BE2C (cell line): ENCODE data around the gene CHRNE.
"Not testable (repeated sequence)": the region's sequence is repeated elsewhere in the genome, so short reads cannot be mapped to it uniquely, and the experiment has no call there.

Source experiments
- DNase-seq: peaks from one replicate; pipeline ENCODE4 v3.0.0-alpha.2; 2020
- H3K27me3 ChIP-seq: fragments of 250-450 bp; sonication (Bioruptor Pico); 2 replicates; pipeline ENCODE4 v1.5.1; 2020; ENCODE audit warnings: mild to moderate bottlenecking
- H3K36me3 ChIP-seq: fragments of 250-450 bp; sonication (Bioruptor Pico); 2 replicates; pipeline ENCODE4 v1.5.1; 2020; ENCODE audit warnings: mild to moderate bottlenecking
- H3K4me1 ChIP-seq: fragments of 250-450 bp; sonication (Bioruptor Pico); 2 replicates; pipeline ENCODE4 v1.5.1; 2020
- H3K4me3 ChIP-seq: 2 replicates; pipeline ENCODE4 v1.5.1; 2011; ENCODE audit warnings: low read depth, low read length
- H3K9me3 ChIP-seq: fragments of 250-450 bp; sonication (Bioruptor Pico); 2 replicates; pipeline ENCODE4 v1.5.1; 2020
- TF ChIP-seq, protein P1 (sequence below): IDR thresholded peaks from 2 replicates; pipeline ENCODE4 v1.5.1; 2012; ENCODE audit warnings: mild to moderate bottlenecking, low read depth, low read length

Gene CHRNE

DNA sequence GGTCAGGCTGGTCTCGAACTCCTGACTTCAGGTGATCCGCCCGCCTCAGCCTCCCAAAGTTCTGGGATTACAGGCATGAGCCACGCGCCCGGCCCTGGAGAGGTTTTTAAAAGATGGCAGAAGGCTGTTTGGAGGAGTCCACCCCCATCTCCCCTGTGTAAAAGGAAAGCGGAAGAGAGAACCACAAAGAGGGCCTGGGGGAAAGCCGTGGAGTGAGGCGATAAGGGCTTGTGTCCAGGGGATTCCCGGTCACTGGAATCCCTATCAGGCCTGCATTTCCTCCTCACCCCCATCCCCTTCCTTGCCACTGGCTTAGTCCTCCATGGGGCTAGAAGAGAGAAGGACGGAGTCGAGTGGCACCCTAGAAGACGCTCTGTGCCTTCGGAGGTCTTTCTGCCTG is 29.1 kb upstream of the CHRNE start, which contains the start of gene GP1BA:
TSS of gene GP1BA (plus strand) at position 315 of the 400 bp plus-strand sequence. CDS start 328 bp downstream, outside the sequence.
- Histone ChIP-seq H3K27me3 (no peaks in the 10 kb centered on the region), H3K4me3 (no peak within 1 kb of the TSS), H3K9me3 (no peaks in the 10 kb centered on the region), H3K4me1 (no peaks in the 10 kb centered on the region), H3K36me3 (no peaks in the 10 kb centered on the region)
- DNase-seq = no peak
- TF ChIP-seq, protein P1, sequence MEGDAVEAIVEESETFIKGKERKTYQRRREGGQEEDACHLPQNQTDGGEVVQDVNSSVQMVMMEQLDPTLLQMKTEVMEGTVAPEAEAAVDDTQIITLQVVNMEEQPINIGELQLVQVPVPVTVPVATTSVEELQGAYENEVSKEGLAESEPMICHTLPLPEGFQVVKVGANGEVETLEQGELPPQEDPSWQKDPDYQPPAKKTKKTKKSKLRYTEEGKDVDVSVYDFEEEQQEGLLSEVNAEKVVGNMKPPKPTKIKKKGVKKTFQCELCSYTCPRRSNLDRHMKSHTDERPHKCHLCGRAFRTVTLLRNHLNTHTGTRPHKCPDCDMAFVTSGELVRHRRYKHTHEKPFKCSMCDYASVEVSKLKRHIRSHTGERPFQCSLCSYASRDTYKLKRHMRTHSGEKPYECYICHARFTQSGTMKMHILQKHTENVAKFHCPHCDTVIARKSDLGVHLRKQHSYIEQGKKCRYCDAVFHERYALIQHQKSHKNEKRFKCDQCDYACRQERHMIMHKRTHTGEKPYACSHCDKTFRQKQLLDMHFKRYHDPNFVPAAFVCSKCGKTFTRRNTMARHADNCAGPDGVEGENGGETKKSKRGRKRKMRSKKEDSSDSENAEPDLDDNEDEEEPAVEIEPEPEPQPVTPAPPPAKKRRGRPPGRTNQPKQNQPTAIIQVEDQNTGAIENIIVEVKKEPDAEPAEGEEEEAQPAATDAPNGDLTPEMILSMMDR = no peak

DNA sequence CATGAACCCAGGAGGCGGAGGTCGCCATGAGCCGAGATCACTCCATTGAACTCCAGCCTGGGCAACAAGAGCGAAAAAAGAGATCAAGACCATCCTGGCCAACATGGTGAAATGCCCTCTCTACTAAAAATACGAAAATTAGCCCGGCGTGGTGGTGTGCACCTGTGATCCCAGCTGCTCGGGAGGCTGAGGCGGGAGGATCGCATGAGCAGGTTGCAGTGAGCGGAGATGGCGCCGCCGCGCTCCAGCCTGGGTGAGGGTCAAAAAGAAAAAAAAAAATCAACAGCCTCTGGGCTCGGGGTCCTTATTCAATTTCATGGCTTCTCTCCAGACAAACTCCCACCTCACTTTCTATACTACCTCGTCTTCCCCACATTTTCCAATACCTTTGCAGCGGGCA is 26.0 kb upstream of the CHRNE start:
- H3K4me3 ChIP-seq = no peak overlapping the region
- H3K9me3 ChIP-seq = no peaks in the 10 kb centered on the region
- H3K27me3 ChIP-seq = no peaks in the 10 kb centered on the region
- TF ChIP-seq, protein P1 = no peak
- H3K4me1 ChIP-seq = no peaks in the 10 kb centered on the region
- DNase-seq = no peak
- no peaks in the 10 kb centered on the region for H3K36me3 ChIP-seq

DNA sequence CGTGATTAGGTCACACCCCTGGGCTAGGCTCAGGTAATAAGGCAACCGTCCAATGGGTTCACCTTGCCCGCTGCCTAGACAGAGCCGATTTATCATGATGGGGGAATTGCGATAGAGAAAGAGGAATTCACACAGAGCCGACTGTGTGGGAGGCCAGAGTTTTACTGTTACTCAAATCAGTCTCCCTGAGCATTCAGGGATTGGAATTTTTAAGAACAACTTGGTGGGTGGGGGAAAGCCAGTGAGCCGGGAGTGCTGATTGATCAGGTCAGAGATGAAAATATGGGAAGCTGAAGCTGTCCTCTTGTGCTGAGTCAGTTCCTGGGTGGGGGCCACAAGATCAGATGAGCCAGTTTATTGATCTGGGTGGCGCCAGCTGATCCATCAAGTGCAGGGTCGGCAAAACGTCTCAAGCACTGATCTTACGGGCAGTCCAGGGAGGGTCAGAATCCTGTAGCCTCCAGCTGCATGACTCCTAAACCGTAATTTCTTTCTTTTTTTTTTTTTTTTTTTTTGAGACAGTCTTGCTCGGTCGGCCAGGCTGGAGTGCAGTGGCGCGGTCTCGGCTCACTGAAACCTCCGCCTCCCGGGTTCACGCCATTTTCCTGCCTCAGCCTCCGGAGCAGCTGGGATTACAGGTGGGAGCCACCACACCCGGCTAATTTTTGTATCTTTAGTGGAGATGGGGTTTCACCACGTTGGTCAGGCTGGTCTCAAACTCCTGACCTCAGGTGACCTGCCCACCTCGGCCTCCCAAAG is 23.9 kb upstream of the CHRNE start:
- DNase-seq, H3K36me3 ChIP-seq, H3K4me1 ChIP-seq, H3K27me3 ChIP-seq, H3K9me3 ChIP-seq, H3K4me3 ChIP-seq: not testable (repeated sequence)

DNA sequence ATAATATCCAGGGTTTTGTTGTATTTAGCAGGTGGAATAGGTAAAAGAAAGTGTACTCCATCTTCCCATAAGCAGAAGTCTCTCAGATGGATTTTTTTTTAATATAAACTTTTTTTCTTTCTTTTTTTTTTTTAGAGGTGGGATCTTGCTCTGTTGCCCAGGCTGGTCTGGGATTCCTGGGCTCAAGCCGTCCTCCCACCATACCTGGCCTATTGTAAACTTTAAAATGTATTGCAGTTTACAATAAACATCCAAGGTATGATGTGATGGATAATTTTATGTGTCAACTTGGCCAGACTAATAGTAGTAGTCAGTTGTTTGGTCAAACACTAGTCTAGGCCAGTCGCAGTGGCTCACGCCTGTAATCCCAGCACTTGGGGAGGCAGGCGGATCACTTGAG is 18.4 kb upstream of the CHRNE start:
- TF ChIP-seq, protein P1 = no peak
- no peaks in the 10 kb centered on the region for H3K36me3 ChIP-seq
- H3K4me3 ChIP-seq = no peak overlapping the region
- no peaks in the 10 kb centered on the region for H3K4me1 ChIP-seq
- no peaks in the 10 kb centered on the region for H3K27me3 ChIP-seq
- H3K9me3 ChIP-seq = no peaks in the 10 kb centered on the region
- no peak for DNase-seq

DNA sequence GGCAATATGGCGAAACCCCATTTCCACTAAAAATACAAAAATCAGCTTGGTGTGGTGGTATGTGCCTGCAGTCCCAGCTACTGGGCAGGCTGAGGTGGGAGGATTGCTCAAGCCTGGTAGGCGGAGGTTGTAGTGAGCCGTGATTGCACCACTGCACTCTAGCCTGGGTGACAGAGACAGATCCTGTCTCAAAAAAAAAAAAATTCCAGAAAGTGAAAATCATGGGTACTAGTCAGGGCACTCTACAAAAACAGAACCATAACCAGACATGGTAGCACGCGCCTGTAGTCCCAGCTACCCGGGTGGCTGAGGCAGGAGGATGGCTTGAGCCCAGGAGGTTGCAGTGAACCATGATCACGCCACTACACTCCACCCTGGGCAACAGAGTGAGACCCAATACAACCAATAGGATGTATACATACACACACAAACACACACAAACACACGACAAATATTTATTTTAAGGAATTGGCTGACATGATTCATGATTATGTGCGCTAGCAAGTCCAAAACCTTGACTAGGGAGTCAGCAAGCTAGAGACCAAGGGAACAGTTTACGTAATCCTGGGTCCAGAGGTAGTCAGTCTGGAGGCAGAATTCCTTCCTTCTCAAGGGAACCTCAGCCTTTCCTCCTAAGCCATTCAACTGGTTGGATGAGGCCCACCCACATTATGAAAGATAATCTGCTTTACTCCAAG is 17.6 kb upstream of the CHRNE start:
- no peak overlapping the region for H3K4me3 ChIP-seq
- H3K36me3 ChIP-seq = no peaks in the 10 kb centered on the region
- TF ChIP-seq, protein P1 = no peak
- no peaks in the 10 kb centered on the region for H3K9me3 ChIP-seq
- H3K27me3 ChIP-seq = no peaks in the 10 kb centered on the region
- no peaks in the 10 kb centered on the region for H3K4me1 ChIP-seq
- DNase-seq = no peak

DNA sequence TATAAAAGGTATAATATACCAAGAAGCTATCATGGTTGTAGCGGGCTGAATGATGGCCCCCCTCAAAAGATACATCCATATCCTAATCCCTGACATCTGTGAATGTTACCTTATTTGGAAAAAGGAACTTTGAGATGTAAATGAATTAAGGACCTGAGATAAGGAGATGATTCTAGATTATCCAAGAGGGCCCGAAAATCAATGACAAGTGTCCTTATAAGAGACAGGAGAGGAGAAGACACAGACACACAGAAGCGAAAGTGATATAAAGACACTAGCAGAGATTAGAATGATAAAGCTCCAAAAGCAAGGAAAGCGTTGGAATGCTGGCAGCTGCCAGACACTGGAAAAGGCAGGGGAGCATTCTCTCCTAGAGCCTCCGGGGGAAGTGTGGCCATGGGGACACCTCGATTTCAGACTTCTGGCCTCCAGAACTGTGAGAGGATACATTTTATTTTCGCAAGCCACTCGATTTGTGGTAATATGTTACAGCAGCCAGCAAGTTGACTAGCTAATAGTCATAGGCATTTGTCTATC is 16.7 kb upstream of the CHRNE start:
- DNase-seq = no peak
- TF ChIP-seq, protein P1 = no peak
- Histone ChIP-seq H3K9me3 (no peaks in the 10 kb centered on the region), H3K27me3 (no peaks in the 10 kb centered on the region), H3K36me3 (no peaks in the 10 kb centered on the region), H3K4me1 (no peaks in the 10 kb centered on the region), H3K4me3 (no peak overlapping the region)

DNA sequence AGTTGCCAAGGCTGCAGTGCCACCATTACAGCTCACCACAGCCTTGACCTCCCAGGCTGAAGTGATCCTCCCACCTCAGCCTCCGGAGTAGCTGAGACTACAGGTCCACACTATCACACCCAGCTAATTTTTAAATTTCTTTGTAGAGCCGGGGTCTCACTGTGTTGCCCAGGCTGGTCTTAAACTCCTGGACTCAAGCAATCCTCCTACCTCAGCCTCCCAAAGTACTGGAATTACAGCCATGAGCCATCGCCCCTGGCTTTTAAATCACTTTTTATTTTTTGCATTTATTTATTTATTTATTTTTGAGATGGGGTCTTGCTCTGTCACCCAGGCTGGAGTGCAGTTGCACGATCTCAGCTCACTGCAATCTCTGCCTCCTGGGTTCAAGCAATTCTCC is 11.7 kb upstream of the CHRNE start:
- not testable (repeated sequence) for H3K4me1 ChIP-seq, H3K27me3 ChIP-seq, DNase-seq, H3K4me3 ChIP-seq, H3K9me3 ChIP-seq, H3K36me3 ChIP-seq
